ENCODE measurements around the gene OSBPL1A.

The OSBPL1A gene

GRCh38 chr18:24321071-24321470 is 76.6 kb downstream of the OSBPL1A start:
- no peak for DNase-seq (ENCODE audit: low read depth)
- TF ChIP-seq CTCF (conservative IDR thresholded peaks at IDR 0.05; ENCODE audit: low read depth, low read length), result no peak

DNA sequence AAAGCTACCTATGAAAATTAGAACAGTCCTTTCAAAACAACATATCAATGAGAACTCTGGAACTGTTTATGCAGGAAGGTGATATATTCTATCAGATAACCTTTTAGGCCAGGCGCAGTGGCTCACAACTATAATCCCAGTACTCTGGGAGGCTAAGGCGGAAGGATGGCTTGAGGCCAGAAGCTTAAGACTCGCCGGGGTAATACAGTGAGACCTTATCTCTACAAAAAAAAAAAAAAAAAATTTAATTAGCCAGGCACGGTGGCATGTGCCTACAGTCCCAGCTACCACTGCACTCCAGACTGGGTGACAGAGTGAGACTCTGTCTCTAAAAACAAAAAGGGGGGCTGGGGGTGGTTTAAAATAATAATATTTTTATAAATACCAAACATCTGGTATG is 77.9 kb downstream of the OSBPL1A start:
- DNase-seq (ENCODE audit: low read depth), result peak; percentile 51
- no peak for TF ChIP-seq CTCF (conservative IDR thresholded peaks at IDR 0.05; ENCODE audit: low read depth, low read length)
- no peak overlapping the region for H3K4me3 ChIP-seq (ENCODE audit: low read length)

More at GRCh38 chr18:24321071-24321470, 76.6 kb downstream of the OSBPL1A start:
- H3K4me3 ChIP-seq (ENCODE audit: low read length), result no peak overlapping the region

DNA sequence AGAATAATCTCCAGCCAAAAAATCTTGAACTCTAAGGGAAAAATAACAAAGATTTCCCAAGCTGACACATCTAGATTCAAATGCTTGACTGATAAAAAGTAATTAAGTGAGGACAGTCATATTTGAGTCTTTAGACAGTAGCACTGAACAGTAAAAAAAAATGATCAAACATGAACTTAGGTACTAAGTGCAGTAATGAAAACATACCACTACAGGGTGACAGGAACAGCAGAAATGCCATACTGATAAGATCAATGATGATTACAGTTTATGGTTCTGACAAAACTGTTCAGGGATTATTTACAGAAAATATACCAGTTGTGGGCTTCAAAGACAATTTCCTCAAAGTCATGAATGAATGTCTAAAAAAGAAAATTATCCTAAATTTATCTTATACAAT is 80.3 kb downstream of the OSBPL1A start:
- no peak for TF ChIP-seq CTCF (conservative IDR thresholded peaks at IDR 0.05; ENCODE audit: low read depth, low read length)
- no peak for DNase-seq (ENCODE audit: low read depth)
- H3K4me3 ChIP-seq (ENCODE audit: low read length), result no peak overlapping the region

- DNase-seq (ENCODE audit: low read depth), result no peak
- H3K4me3 ChIP-seq (ENCODE audit: low read length), result no peak overlapping the region
- TF ChIP-seq CTCF (conservative IDR thresholded peaks at IDR 0.05; ENCODE audit: low read depth, low read length), result no peak
These were observed 82.5 kb downstream of the OSBPL1A start for GRCh38 chr18:24315170-24315569.

- H3K4me3 ChIP-seq (ENCODE audit: low read length), result no peak overlapping the region
- TF ChIP-seq CTCF (conservative IDR thresholded peaks at IDR 0.05; ENCODE audit: low read depth, low read length), result no peak
- no peak for DNase-seq (ENCODE audit: low read depth)
These were observed 91.4 kb downstream of the OSBPL1A start for GRCh38 chr18:24306201-24306600.

DNA sequence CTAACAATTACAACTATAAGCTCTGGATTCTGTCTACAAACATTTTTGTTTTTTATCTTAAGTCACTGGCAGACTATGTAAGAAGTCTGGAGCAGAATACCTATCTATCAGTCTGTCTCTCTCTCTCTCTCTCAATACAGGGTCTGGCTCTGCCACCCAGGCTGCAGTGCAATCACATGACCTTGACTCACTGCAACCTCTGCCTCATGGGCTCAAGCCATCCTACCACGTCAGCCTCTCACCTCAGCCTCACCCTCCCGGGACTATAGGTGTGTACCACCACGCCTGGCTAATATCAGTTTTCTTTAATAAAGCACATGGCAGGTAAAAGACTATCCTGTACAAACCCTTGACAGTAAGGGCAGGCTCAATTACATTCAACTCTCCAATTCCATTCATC is 96.9 kb downstream of the OSBPL1A start:
- no peak for DNase-seq (ENCODE audit: low read depth)
- no peak overlapping the region for H3K4me3 ChIP-seq (ENCODE audit: low read length)
- no peak for TF ChIP-seq CTCF (conservative IDR thresholded peaks at IDR 0.05; ENCODE audit: low read depth, low read length)

GRCh38 chr18:24296276-24296675 is 101.3 kb downstream of the OSBPL1A start:
- no peak for TF ChIP-seq CTCF (conservative IDR thresholded peaks at IDR 0.05; ENCODE audit: low read depth, low read length)
- DNase-seq (ENCODE audit: low read depth), result no peak
- H3K4me3 ChIP-seq (ENCODE audit: low read length), result no peak overlapping the region
